ENCODE results near the gene RASSF10.
"Not testable (repeated sequence)": the region's sequence is repeated elsewhere in the genome, so short reads cannot be mapped to it uniquely, and the experiment has no call there.

Gene RASSF10

DNA sequence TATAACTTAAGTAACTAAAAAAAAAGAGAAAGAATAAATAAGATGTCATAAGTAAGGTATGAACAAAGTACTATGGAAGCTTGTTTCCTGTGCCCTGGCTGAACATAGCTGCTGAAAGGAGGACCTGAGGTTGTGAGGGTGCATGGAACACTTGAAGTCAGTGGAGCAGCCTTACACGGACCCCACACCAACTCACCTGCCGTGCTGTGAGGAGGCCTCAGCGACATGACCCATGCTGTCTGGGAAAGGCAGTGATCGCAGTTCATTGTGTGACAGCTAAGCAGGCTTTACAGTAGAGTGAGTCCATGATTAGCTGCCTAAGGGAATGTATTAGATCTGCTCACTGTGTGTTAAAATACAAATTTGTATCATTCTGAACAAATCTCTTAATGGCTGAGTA is 17.6 kb downstream of the RASSF10 start:
- DNase-seq (ENCODE audit: low read depth), result no peak

GRCh38 chr11:13028322-13028721 is 19.2 kb downstream of the RASSF10 start:
- DNase-seq (ENCODE audit: low read depth), result no peak

GRCh38 chr11:13029872-13030271 is 20.8 kb downstream of the RASSF10 start:
- no peak for DNase-seq (ENCODE audit: low read depth)

DNA sequence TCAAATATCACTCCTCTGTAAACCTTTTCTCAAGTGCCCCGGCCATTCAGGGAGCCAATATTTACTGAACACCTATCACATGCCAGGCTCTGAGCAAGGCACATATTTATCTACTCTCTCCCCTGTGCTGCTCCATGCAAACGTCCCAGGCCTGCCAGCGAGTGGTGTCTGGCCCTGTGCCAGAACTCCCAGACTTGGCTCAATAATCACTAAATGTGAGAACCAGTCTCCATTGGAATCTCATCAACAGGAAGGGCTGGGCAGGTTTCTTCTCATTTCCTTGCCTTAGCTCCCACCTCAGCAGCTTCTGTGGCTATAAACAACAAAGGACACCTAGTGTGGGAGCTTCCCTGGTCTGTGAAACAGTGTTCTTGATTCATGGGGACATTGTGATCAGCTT is 21.7 kb downstream of the RASSF10 start:
- no peak for DNase-seq (ENCODE audit: low read depth)

DNA sequence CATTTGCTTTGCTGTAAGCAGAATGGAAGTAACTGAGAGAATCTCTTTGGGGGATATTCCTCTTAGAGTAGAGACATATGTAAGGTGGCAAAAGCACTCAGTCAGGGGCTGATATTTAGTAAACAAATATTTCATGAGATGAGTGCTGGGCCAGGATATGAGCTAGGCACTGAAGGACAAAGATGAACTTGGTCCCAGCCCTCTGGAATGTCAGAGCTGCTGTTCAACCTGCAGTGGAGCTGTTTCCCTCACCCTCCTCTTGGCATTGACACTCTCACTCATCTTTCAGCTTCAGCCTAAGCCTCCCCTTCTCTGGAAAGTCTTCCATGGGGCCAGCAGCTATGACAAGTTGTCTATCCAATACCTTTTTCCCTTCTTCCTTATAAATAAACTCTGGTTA is 22.2 kb downstream of the RASSF10 start:
- DNase-seq (ENCODE audit: low read depth), result no peak

DNA sequence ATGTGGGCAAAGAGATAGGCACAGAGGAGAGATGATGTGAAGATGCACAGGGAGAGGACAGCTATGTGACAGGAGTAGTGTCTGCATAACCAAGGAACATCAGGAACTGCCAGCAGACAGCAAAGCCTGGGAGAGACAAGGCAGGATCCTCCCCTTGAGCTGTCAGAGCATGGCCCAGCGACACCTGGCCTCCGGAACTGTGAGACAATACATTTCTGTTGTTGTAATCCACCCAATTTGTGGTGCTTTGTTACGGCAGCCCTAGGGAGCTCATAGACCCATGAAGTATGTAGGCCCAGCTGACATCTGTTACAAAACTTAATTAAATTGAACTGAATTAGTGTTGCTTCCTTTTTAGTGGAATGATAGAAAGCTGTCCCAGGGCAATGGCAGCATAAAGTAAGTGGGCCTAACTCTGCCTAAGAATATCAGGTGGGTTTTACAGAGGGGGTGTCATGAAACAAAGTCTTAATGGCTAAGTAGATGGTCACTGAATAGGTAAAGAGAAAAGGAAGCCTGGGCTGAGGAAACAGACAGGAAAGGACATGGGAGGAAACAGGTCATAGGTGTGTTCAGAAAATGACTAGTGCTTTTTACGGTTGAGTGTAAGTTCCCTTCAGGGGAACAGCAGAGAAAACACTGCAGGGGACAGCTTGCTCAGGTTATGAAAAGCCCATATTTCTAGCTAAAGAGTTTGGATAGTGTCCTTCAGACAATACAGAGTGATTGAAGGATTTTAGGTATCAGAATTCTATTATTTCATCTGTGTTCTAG is 24.8 kb downstream of the RASSF10 start:
- no peak for DNase-seq (ENCODE audit: low read depth)

DNA sequence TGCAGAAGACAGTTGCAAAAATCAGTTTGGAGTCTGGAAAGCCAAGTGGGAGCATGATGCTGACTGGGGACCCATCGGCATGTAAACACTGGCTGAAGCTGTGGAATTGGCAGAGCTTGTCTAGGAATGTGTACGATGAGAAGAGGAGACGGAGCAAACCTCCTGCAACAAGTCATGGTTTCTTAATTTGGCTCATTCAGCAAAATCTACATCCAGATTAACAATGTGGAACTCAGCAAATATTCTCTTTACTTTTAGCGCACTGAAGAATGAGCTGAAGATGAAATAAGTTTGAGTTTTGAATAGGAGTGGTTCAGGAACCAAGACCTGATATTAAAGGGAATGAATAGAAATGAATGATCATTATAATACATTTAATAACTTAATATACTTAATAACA is 26.6 kb downstream of the RASSF10 start:
- no peak for DNase-seq (ENCODE audit: low read depth)

DNA sequence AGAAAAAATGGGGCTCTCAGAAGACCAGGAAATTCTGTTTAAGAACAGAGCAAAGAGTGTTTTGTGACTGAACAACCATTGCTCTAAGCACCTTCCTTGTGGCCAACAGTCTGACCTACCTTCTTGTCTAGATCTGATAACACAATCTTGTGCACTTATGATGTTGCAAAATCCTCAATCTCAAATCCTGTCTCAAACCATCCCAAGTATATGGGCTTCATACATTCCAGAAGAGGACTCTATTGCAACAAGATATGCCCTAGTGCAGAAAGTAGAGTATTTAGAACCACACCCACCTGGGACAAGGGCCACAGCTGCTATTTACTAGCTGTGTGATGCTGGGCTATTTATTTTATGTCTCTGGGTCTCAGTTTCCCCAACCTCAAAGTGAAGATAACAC is 27.1 kb downstream of the RASSF10 start:
- no peak for DNase-seq (ENCODE audit: low read depth)

DNA sequence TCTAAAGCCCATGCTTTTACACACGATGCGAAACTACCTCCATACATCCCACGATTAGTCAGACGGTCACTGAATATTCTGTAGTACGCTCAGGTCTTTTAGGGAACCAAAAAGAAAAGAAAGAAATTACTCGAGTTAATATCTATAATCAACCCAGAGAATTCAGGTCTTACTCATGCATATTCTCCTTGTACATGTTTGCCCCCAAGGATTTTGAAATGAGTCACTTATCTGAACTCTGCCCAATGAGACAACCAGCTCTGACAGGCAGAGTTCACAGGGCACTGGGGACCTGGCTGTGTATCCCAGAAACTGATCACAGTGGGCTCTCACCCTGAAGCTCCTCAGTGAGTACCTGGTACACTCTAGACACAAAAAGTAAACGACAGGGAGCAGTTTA is 29.2 kb downstream of the RASSF10 start:
- no peak for DNase-seq (ENCODE audit: low read depth)

GRCh38 chr11:13039126-13039525 is 30.0 kb downstream of the RASSF10 start:
- no peak for DNase-seq (ENCODE audit: low read depth)

- DNase-seq (ENCODE audit: low read depth), result no peak
These were observed 31.9 kb downstream of the RASSF10 start for GRCh38 chr11:13040969-13041561.

DNA sequence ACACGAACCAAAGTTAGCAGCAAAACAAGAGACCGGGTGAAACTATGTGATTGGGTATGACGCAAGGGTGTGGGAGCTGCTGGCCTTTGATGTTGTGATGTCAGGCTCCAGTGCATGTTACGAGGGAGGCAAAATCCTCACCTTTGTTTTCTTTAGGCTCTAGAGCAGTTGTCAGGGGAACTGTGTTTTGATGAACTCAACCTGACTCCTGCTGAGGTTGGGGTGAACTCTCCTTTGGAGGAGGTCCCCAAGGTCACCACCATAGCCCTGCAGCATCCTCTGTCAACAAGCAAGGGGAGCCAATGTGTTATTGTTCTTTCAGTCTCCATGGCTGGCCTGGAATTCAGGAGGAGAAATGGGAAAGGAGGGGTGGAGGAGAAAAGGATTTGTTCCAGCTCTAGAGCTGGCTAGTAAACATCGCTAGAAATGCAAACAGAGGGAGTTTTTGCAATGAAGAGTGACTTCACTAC is 33.8 kb downstream of the RASSF10 start:
- DNase-seq (ENCODE audit: low read depth), result no peak

GRCh38 chr11:13043912-13044628 is 35.0 kb downstream of the RASSF10 start:
- no peak for DNase-seq (ENCODE audit: low read depth)

GRCh38 chr11:13045089-13045488 is 36.0 kb downstream of the RASSF10 start:
- DNase-seq (ENCODE audit: low read depth), result not testable (repeated sequence)

GRCh38 chr11:13045734-13046133 is 36.6 kb downstream of the RASSF10 start:
- DNase-seq (ENCODE audit: low read depth), result no peak

GRCh38 chr11:13046637-13047570 is 37.8 kb downstream of the RASSF10 start:
- no peak for DNase-seq (ENCODE audit: low read depth)

- no peak for DNase-seq (ENCODE audit: low read depth)
These were observed 38.8 kb downstream of the RASSF10 start for GRCh38 chr11:13047884-13048283.

GRCh38 chr11:13051257-13051656 is 42.1 kb downstream of the RASSF10 start:
- no peak for DNase-seq (ENCODE audit: low read depth)

GRCh38 chr11:13052130-13052571 is 43.0 kb downstream of the RASSF10 start:
- DNase-seq (ENCODE audit: low read depth), result no peak

DNA sequence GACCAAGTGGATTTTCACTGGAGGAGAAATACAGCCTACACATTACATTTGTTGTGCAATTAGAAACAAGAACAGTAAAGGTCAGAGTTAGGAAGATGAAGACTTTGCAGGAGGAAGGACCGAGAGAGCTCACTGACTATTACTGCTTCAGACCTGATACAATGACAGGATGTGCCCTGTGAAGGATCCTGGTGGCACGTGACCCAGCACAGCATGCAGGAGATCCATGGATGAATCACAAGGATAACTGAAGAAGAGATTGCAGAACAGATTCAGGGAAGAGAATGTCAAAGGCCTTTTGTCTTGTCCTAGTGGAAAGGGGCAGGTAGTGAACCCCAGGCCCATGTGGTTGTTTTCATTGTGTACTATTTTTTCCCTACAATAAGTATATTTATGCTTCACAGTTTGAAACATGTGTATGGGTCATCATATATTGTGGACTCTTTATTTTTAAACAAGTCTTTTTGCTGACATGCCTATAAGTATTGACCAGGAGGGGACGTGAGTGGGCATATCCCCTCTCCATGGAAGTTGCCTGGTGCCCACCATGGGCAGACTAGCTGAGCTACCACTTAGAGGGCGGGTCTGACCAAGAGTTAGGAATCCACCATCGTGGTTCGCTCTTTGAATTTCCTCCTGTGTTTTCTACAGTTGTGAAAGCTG is 44.3 kb downstream of the RASSF10 start:
- no peak for DNase-seq (ENCODE audit: low read depth)

DNA sequence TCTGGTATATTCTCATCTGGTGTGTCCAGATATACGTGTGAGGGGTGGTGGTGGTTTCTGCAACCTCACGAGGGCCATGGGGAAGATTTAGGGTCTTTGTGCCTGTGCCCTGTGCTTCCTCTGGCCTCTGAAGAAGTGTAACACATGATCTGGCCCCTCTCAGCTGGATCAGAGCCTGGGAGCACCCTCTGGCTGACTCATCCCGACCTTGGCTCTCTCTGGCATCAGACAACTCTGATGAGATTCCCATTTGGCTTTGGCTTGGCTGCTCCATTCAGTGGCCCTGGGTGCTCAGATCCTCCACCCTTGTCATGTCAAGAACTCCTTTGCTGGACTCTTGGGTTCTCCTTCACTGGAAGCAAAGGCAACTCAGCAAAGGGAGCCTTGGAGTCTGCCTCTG is 45.2 kb downstream of the RASSF10 start:
- no peak for DNase-seq (ENCODE audit: low read depth)

Data from GM04504 (cell line).